ENCODE measurements around the gene TOPAZ1.
"Not testable (repeated sequence)": the region's sequence is repeated elsewhere in the genome, so short reads cannot be mapped to it uniquely, and the experiment has no call there.

Gene TOPAZ1

DNA sequence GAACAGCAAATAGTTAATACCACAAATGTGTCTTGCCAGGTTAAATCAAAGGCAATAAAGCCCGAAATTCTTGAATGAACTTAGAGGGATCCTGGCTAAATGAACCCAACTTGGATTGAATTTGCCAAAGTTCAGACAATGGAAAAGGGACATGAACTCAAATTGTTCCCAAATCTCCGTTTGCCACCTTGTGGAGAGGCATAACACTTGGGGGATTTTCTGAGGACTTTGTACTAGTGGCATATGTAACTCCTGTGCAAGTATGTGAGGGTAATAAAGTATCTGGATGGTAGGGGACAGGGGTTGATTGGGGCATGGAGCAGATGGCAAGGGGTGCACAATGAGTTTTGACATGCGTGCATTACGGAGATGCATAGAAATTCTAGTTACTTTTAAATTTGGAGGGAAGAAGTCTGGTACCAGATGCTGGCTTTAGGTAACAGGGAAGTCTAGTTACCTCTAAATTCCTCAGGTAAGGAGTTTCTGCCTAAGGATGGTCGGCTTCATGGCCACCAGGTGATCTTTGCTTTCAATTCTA lies 95.6 kb downstream of the TOPAZ1 start:
- no peak for DNase-seq

DNA sequence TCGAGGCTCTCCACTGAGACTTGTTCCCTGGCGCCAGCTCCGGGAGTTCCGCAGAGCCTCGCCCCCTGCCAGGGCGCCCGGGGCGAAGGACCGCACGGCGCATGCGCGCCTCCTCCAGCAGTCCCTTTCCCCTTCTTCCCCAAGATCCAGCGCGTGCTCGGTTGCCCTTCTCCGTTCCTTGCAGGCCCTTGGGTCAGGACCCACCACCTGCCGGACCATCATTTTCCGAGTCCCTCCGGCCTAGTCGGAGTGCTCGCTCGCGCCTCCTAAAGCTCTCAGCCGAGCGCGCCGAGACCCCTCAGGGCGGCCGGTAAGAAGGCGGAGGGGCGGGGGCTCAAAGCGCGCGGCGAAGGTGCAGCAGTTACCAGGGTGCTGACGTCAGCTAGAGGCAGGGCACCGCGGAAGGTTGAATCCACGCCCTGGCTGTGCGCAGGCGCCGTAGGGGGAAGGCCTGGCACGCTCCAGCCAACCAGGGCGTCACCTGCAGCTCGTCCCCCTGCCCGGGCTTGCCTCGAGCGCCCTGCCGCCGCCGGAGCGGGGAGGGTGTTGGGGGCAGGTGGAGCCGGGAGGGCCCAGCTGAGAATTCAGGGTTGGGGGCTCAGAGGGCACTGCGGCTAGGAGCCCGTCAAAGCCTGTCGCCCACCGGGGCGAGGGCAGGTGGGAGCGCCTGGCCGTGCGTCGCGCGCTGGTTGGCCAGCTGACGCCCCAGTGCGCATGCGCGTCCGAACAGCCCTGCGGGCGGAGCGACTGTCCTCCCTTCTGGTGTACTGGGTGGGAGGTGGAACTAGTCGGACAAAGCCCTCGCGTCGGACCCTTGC lies 96.5 kb downstream of the TOPAZ1 start, which contains the start of gene TCAIM:
Gene TCAIM, plus strand, starts transcription at position 757 of the 818 bp plus-strand sequence. CDS start 16,017 bp downstream, outside the sequence.
- DNase-seq, result peak; percentile 100

DNA sequence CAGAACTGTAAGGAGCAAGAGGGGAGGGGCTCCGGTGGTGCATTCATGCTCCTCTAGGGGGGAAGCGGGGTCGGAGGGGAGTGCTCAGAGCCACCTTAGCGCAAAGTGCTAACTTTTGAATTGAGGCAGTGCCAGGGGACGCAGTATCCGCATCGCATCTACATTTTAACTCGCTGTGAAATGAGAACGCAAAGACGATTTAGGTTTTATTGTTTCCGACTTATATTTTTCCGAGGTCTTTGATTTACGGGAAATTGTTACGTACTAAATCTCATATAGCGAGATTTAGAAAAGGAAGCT lies 97.1 kb downstream of the TOPAZ1 start:
- DNase-seq, result no peak

DNA sequence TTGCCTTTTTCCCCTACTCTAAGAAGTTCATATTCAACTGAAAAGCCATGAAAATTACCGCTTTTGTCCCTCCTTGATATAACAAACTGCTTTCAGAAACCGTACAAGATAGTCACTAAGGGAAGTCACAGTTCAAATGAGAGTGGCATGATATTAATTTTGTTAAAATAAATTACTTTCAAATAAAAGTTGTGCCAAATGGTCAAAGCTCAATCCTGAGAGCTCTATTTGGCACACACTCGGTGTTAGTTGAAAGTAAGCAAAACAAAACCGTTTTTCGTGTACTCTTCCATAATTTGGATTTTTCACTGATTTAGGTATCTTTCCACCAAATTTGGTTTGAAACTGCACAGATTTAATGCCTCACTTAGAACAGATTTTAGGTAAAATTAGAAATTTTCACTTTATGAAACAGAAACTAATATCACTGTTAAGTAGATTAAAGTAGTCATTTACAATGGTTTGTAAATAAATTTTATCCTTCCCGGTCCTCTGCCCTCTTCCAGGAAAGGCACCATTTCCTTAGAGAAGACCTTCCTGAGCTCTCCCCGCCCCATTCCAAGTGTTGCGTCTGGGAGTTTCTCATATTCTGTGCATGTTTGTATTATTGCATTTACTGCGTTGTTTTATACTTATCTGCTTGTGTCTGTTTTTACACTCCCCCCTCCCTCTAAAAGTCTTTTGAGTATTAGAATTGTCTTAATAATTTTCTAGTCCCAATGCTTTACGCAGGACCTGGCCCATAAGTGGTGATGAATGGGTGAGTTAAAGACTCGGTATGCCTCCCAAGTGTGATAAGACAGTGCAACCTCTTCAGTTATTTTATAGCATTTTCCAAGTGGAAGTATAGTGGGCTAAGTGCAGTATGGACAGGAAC lies 97.7 kb downstream of the TOPAZ1 start:
- DNase-seq, result peak; percentile 12

DNA sequence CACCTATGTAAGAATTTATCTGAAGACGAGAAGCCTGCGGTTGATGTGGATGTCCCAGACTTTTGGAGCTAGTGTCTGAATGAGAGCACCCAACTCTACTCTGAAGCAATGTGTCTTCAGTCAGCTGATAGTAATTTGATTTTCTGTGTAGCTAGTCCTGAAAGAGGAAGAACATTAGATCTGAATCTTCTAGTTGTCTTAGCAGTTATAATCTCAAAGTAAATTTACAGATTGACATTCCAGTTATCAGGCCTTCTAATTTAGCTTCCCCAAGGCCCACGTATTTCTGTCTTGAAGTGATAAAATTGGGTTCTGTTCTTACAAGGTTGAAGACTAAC lies 98.3 kb downstream of the TOPAZ1 start:
- DNase-seq, result peak; percentile 10

DNA sequence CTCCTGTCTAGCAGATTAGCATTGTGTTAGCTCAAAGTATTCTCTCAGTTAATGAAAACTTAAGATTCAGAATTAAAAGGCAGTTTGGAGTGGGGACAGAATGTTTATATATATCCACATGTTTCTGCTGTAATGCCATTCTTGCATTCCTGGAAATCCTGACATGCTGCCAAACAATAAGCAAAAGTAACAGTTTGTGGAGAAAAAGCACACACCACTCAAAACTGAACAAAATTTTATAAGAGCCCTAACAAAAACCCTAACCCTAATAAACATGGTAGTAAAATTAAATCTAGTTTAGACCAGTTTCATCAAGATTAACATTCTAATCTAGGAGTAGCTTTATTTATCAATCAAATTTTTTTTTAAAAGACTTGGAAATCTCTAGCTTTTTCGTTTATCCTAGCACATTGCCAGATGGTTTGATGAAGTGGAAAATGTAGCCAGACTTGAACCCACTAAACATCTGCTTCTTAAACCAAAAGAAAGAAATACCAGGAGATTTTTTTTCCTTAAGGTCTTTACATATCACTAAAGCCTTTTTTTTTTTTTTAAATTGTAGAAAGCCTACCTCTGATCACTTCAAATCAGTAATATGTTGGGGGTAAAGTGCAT lies 100.6 kb downstream of the TOPAZ1 start:
- DNase-seq, result no peak

DNA sequence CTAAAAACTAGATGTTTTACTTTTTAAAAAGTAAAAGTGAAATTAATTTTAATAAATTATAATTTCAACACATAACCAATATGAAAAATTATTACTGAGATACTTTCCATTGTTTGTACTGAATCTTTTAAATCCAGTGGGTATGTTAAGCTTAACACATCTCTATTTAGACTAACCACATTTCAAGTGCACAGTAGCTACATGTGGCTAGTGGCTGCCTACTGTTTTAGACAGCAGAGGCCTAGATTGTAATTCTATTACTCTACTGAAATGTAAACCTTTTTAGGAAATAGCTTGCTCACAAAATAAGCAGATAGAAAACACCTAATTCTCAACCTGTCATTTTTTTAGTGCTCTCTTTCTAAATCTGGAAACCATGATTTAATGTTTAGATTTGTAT lies 101.7 kb downstream of the TOPAZ1 start:
- no peak for DNase-seq

DNA sequence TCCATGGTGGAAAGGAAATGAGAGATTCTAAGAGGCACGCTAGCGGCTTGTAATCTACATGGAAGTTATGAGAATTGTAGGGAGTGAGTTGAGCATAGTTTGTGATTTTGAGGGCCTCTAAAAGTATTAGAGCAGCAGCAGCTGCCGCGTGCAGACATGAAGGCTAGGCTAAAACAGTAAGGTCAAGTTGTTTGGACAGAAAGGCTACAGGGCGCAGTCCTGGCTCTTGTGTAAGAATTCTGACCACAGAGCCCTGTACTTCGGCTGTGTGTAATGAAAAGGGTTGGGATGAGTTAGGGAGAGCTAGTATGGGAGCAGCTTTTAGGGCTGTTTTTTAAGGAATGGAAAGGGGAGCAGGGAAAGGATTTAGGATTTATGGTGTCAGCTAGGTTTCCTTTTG lies 104.9 kb downstream of the TOPAZ1 start:
- not testable (repeated sequence) for DNase-seq

DNA sequence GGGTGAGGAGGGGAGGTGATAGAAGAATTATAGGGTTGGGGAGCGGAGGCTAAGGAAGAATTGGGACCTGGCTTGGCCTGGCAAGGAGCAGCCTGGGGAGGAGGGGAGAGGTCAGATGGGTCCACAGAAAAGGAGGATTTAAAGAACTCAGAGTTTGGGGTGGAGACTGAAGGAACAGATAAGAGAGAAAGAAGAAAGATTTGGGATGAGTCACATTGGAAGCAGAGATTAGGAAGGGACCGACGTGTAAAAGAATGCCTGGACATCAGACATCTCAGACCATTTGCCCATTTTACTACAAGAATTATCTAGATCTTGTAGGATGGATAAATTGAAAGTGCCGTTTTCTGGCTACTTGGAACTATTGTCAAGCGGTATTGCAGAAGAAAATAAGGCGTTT lies 107.3 kb downstream of the TOPAZ1 start:
- no peak for DNase-seq

DNA sequence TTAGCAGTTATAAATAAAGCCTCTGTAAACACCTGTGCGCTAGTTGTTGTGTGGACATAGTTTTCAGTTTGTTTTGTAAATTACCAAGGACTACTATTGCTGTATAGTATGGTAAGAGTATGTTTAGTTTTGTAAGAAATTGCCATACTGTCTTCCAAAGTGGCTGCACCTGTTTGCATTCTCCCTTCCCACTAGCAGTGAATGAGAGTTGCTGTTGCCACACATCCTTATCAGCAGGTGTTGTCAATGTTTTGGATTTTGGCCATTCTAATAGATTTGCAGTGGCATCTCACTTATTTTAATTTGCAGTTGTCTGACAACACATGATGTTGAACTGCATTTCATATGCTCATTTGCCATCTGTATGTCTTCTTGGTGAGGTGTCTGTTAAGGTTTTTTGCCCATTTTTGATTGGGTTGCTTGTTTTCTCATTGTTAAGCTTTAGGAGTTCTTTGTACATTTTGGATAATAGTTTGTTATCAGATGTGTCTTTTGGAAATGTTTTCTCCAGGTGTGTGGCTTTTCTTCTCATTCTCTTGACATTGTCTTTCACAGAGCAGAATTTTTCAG lies 111.8 kb downstream of the TOPAZ1 start:
- DNase-seq, result no peak

DNA sequence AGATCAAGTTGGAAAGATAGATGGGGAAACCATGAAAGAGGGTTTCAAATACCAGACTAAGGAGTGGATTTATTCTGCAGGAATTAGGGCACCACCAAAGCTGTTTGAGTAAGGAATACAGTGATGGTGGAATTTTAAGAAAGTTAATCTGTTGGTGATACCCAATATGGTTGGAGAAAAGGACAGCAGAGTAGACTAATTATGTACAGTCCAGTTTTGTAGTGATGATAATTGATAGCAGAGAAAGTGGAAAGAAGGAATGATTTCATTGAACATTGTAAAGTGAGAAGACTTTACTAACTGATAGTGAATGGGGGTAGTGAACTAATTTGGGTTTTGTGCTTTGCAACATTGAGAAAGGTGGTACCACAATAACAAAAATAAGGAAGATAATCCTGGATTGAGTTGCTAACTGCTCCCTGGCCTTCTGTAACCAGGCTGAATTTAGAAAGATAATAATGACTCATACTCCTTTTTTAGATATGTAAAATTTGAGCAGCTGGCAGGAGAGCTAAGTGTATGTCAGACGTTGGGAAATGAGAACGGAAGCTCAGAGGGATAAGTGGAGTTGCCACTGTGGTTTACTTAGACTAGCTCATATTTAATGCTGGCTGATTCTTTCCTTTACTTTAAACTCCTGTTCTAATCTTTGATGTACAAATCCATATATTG lies 113.8 kb downstream of the TOPAZ1 start:
- no peak for DNase-seq

DNA sequence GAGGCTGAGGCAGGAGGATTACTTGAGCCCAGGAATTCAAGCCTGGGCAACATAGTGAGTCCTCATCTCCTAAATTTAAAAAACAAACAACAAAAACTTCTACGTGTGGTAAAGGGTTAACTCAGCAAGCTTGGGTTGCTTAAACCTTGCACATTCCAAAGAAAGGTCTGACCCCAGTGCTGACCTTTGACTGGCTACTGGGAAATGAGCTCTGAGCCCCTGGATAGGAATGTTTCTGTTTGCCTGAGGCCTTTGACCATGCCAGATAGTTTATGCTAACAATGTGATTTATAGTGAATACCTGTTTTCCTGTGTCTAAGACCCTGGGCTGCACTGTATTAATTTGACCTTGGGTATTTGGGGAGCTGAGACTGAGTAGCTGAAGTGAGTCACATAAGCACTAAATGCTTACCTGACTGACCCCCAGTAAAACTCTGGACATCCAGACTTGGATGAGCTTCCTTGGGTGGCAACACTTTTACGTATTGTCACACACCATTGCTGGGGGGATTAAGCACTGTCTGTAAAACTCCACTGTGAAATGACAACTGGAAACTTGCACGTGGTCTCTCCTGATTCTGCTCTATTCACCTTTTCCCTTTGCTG lies 117.6 kb downstream of the TOPAZ1 start:
- DNase-seq, result no peak

DNA sequence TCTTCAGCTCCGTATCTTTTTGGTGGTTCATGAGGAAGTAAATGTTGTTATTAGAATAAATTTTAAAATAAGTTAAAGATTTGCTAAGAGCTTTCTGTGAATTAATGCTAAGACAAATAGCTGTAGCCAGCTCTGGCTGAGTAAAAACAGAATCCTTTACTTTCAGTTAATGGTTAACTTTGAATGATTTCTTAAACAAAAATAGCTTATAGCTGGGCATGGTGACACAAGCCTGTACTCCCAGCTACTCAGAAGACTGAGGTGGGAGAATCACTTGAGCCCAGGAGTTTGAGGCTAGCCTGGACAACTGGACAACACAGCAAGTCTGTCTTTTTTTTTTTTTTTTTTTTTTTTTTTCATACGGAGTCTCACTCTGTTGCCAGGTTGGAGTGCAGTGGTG lies 121.9 kb downstream of the TOPAZ1 start:
- no peak for DNase-seq

DNA sequence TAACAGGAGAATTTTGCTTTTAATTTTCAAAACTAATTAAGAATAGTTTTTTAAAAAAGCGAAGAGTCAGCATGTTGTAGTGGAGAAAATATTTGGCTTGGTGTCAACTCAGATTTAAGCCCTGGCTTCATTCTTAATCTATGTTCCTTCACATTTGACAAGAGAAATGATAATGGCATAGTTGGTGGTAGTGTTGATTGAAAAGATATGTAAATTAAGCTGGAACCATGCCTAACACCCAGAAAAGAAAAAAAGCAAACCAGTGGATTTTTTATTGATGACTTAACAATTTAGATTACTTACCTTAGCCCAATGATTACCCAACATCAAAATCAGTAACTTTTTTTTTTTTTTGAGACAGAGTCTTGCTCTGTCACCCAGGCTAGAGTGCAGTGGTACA lies 124.3 kb downstream of the TOPAZ1 start:
- no peak for DNase-seq

DNA sequence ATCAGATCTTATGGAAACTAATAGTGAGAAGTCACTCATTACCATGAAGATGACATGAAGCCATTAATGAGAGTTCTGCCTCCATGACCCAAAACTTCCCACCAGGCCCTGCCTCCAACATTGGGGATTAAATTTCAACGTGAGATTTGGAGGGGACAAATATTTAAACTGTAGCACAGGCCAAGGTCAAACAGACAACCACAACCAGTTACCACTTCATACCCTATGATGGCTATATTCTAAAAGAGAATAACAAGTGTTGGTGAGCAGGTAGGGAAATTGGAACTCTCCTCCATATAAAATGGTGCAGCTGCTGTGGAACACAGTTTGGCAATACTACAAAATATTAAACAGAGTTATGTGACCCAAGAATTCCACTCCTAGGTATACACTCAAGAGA lies 133.8 kb downstream of the TOPAZ1 start:
- no peak for DNase-seq

All from retina (tissue), 1 donor.